OCI-LY3 (cell line): Measurements from ENCODE around the gene E2F2.

Experiments
- H2AFZ ChIP-seq: fragments of 200-600, 300-600 bp; shearing (Covaris generic); 2 replicates; pipeline ENCODE4 v1.6.0; 2014; ENCODE audit warnings: antibody characterized with exemption, low read depth, low read length
- H3K27ac ChIP-seq: fragments of 200-600, 300-600 bp; sonication (generic); 2 replicates; pipeline ENCODE4 v1.5.1; 2014; ENCODE audit warnings: mild to moderate bottlenecking, low read length, moderate library complexity, mixed read lengths
- H3K27me3 ChIP-seq: fragments of 200-600, 300-600 bp; sonication (generic); 2 replicates; pipeline ENCODE4 v1.6.1; 2014; ENCODE audit warnings: low read depth, low read length, mixed read lengths
- H3K36me3 ChIP-seq: fragments of 200-600, 300-600 bp; sonication (generic); replicated peaks from 2 replicates; pipeline ENCODE3; 2014; ENCODE audit warnings: low read depth, low read length, mixed read lengths
- H3K4me1 ChIP-seq: fragments of 300-600, 200-600 bp; sonication (generic); 2 replicates; pipeline ENCODE4 v1.6.1; 2014; ENCODE audit warnings: low read length, mixed read lengths
- H3K4me2 ChIP-seq: fragments of 200-600, 300-600 bp; sonication (generic); 2 replicates; pipeline ENCODE4 v1.6.1; 2014; ENCODE audit warnings: low read length, mixed read lengths
- H3K4me3 ChIP-seq: fragments of 300-600, 200-600 bp; sonication (generic); 2 replicates; pipeline ENCODE4 v1.5.1; 2014; ENCODE audit warnings: antibody characterized with exemption, mild to moderate bottlenecking, low read length, moderate library complexity
- H3K79me2 ChIP-seq: fragments of 300-600, 200-600 bp; shearing (Covaris generic); 2 replicates; pipeline ENCODE4 v1.6.1; 2014; ENCODE audit warnings: mild to moderate bottlenecking, low read length, mixed read lengths
- H3K9ac ChIP-seq: fragments of 300-600, 200-600 bp; shearing (Covaris generic); 2 replicates; pipeline ENCODE4 v1.6.0; 2014; ENCODE audit warnings: mild to moderate bottlenecking, low read length, moderate library complexity
- H3K9me3 ChIP-seq: fragments of 200-600, 300-600 bp; shearing (Covaris generic); 2 replicates; pipeline ENCODE4 v1.6.1; 2014; ENCODE audit warnings: low read length, mixed read lengths; ENCODE audit not compliant: insufficient read depth
- H4K20me1 ChIP-seq: fragments of 200-600, 300-600 bp; sonication (generic); 2 replicates; pipeline ENCODE4 v1.6.1; 2016; ENCODE audit warnings: low read length, mixed read lengths; ENCODE audit not compliant: insufficient read depth
- CTCF ChIP-seq: fragments of 200-600, 300-600 bp; sonication (generic); IDR thresholded peaks from 2 replicates; pipeline ENCODE4 v1.5.1; 2014; ENCODE audit warnings: antibody characterized with exemption, low read length, low read depth
- EZH2phosphoT487 ChIP-seq: fragments of 200-600 bp; shearing (Covaris generic); IDR thresholded peaks from 2 replicates; pipeline ENCODE4 v1.6.1; 2018; ENCODE audit warnings: antibody characterized with exemption, mixed run types, low read depth

The E2F2 gene

GRCh38 chr1:23526329-23527041 is 4.5 kb downstream of the E2F2 start:
- H3K36me3 ChIP-seq = no peaks in the 10 kb centered on the region
- no peak overlapping the region for H3K4me3 ChIP-seq
- H3K27ac ChIP-seq = no peak overlapping the region
- H4K20me1 ChIP-seq = peaks cover 18% of the 10 kb centered on the region
- H3K9me3 ChIP-seq = no peaks in the 10 kb centered on the region
- H2AFZ ChIP-seq = no peak overlapping the region
- H3K9ac ChIP-seq = no peak overlapping the region
- H3K27me3 ChIP-seq = no peaks in the 10 kb centered on the region
- peaks cover 66% of the 10 kb centered on the region for H3K4me1 ChIP-seq
- TF ChIP-seq CTCF = no peak
- no peak for TF ChIP-seq EZH2phosphoT487
- peaks cover 29% of the 10 kb centered on the region for H3K79me2 ChIP-seq
- H3K4me2 ChIP-seq = peak overlapping the region; percentile 58; the same call in 1 of the 2 replicates

- TF ChIP-seq EZH2phosphoT487 = no peak
- TF ChIP-seq CTCF = no peak
- Histone ChIP-seq H3K4me3 (peak overlapping the region; percentile 7; the same call in 1 of the 2 replicates), H2AFZ (no peak overlapping the region), H3K27ac (no peak overlapping the region), H4K20me1 (peaks cover 18% of the 10 kb centered on the region), H3K4me1 (peaks cover 64% of the 10 kb centered on the region), H3K27me3 (no peaks in the 10 kb centered on the region), H3K36me3 (no peaks in the 10 kb centered on the region), H3K9me3 (no peaks in the 10 kb centered on the region), H3K9ac (peak overlapping the region; percentile 34; the same call in 1 of the 2 replicates), H3K79me2 (peaks cover 29% of the 10 kb centered on the region), H3K4me2 (peak overlapping the region; percentile 58)
Observed at GRCh38 chr1:23525558-23526250, 5.3 kb downstream of the E2F2 start.

GRCh38 chr1:23524716-23525401 is 6.2 kb downstream of the E2F2 start:
- Histone ChIP-seq H3K79me2 (peaks cover 22% of the 10 kb centered on the region), H4K20me1 (peaks cover 18% of the 10 kb centered on the region), H3K9ac (peak overlapping the region; percentile 34; the same call in 1 of the 2 replicates), H3K9me3 (no peaks in the 10 kb centered on the region), H3K27me3 (no peaks in the 10 kb centered on the region), H3K4me3 (peak overlapping the region; percentile 7; the same call in 1 of the 2 replicates), H3K4me1 (peaks cover 58% of the 10 kb centered on the region), H3K4me2 (peak overlapping the region; percentile 58), H2AFZ (no peak overlapping the region), H3K27ac (no peak overlapping the region), H3K36me3 (no peaks in the 10 kb centered on the region)
- TF ChIP-seq CTCF = no peak
- no peak for TF ChIP-seq EZH2phosphoT487

- Histone ChIP-seq H3K4me1 (peaks cover 51% of the 10 kb centered on the region), H3K27ac (no peak overlapping the region), H3K4me3 (no peak overlapping the region)
Observed at GRCh38 chr1:23524163-23524562, 6.9 kb downstream of the E2F2 start.

More at GRCh38 chr1:23524163-23524562, 6.9 kb downstream of the E2F2 start:
- peaks cover 18% of the 10 kb centered on the region for H4K20me1 ChIP-seq
- no peak overlapping the region for H3K9ac ChIP-seq
- 0 out of 2 replicates have a peak, but pooled peaks cover 16% of the 10 kb centered on the region for H3K79me2 ChIP-seq
- no peaks in the 10 kb centered on the region for H3K36me3 ChIP-seq
- TF ChIP-seq CTCF (no peak), EZH2phosphoT487 (no peak)
- H2AFZ ChIP-seq = no peak overlapping the region
- no peaks in the 10 kb centered on the region for H3K9me3 ChIP-seq
- H3K27me3 ChIP-seq = no peaks in the 10 kb centered on the region
- no peak overlapping the region; the same call in 1 of the 2 replicates for H3K4me2 ChIP-seq
